ENCODE data around the gene MPPED1. TPM values are rescaled to one million over a fixed set of nuclear protein-coding genes. Genes with fewer than 3 reads are reported as not detected.

MPPED1 gene
- polyA plus RNA-seq, 1 of the 3 experiments (the other 2 are of a cell fraction), result 0.03 TPM

DNA sequence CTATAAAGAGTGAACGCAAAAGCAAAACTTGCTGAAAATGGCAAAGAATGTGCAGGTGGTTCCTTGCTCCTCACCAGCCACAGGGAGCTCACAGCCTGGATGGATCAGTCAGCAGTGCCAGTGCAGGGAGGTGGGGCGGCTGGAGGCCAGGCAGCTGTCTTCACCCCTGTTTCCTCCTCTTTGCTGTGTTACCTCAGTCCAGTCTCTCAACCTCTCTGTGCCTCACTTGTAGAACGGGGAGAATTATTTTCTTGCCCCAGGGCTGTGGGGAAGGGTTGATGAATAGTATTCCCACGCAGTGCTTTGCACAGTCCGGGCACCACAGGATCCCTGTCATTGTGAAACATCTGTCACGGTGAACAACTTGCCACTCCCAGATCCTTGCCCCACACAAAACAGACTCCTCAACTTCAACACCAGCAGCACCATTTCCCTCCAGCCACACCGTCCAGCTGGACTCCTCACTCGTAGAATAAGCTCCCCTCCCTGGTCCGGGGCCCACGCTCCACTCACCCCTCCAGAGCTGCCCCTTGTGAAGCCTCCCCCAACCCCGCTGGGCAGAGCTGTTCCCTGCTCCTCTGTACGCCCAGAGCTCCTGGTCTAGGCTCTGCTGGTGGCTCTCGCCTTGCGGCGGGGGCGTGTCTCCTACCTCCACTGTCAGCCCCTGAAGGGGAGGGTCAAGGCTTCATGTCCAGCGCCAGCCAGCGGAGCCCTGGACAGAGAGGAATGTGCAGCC, 27.7 kb downstream of the MPPED1 start (continued):
- TF ChIP-seq, protein P1, sequence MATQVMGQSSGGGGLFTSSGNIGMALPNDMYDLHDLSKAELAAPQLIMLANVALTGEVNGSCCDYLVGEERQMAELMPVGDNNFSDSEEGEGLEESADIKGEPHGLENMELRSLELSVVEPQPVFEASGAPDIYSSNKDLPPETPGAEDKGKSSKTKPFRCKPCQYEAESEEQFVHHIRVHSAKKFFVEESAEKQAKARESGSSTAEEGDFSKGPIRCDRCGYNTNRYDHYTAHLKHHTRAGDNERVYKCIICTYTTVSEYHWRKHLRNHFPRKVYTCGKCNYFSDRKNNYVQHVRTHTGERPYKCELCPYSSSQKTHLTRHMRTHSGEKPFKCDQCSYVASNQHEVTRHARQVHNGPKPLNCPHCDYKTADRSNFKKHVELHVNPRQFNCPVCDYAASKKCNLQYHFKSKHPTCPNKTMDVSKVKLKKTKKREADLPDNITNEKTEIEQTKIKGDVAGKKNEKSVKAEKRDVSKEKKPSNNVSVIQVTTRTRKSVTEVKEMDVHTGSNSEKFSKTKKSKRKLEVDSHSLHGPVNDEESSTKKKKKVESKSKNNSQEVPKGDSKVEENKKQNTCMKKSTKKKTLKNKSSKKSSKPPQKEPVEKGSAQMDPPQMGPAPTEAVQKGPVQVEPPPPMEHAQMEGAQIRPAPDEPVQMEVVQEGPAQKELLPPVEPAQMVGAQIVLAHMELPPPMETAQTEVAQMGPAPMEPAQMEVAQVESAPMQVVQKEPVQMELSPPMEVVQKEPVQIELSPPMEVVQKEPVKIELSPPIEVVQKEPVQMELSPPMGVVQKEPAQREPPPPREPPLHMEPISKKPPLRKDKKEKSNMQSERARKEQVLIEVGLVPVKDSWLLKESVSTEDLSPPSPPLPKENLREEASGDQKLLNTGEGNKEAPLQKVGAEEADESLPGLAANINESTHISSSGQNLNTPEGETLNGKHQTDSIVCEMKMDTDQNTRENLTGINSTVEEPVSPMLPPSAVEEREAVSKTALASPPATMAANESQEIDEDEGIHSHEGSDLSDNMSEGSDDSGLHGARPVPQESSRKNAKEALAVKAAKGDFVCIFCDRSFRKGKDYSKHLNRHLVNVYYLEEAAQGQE (IDR thresholded peaks at IDR 0.05; ENCODE audit: low read depth, low read length), result no peak

DNA sequence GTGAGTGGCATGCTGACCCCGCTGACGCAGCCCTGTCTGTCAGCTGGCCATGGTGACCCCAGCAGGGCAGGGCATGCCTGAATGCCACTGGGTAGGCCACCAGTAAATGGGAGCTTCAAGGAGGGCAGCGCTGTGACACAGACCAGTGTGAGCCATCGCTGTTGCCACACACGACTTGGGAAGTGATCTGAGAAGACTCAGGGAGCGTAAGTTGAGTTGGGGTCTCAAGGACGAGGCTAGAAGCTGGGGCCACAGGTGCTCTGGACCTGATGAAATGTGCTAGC, 28.2 kb downstream of the MPPED1 start:
- no peak for DNase-seq
- WGBS (ENCODE audit: low lambda C conversion rate), result 60% methylated on average over 1 of the region's 7 CpGs
- no peaks in the 10 kb centered on the region for H3F3A ChIP-seq (replicated peaks; ENCODE audit: insufficient read depth)
- H3K36me3 ChIP-seq (replicated peaks in 1 of 2; ENCODE audit: control insufficient read depth in 1 of 2, insufficient read depth in 2 of 2, low read length in 1 of 2), result no peaks in the 10 kb centered on the region
- H3K79me2 ChIP-seq (ENCODE audit: insufficient read depth), result no peaks in the 10 kb centered on the region
- CTCF ChIA-PET, result interaction anchor here (0.7 kb wide), 1 partner anchor 11 kb away, joined by 3 read pairs; no protein-coding TSS in a partner anchor
- H3K9me2 ChIP-seq, result no peaks in the 10 kb centered on the region
- H3K4me3 ChIP-seq (ENCODE audit: low read depth in 2 of 2, low read length in 1 of 2), result no peak overlapping the region
- H2AFZ ChIP-seq (ENCODE audit: low read depth), result no peak overlapping the region
- H3K4me1 ChIP-seq (ENCODE audit: control insufficient read depth in 1 of 2, insufficient read depth in 2 of 2, low read depth in 1 of 2, low read length in 1 of 2), result no peaks in the 10 kb centered on the region; a peak in 1 of 4 replicates
- no peaks in the 10 kb centered on the region for H4K20me1 ChIP-seq (ENCODE audit: insufficient read depth)
- no peak overlapping the region for H3K27ac ChIP-seq (ENCODE audit: low read depth in 2 of 2, low read length in 1 of 2)
- no peaks in the 10 kb centered on the region for H3K27me3 ChIP-seq (ENCODE audit: insufficient read depth)
- H3K9me3 ChIP-seq, result no peaks in the 10 kb centered on the region
- no peak overlapping the region for H3K4me2 ChIP-seq
- POLR2A ChIA-PET, result no interaction called here
- no peak for TF ChIP-seq JUND (IDR thresholded peaks at IDR 0.05)
- no peak for TF ChIP-seq NRF1 (IDR thresholded peaks at IDR 0.05; ENCODE audit: low read depth, low read length)
- TF ChIP-seq MXI1 (IDR thresholded peaks at IDR 0.05; ENCODE audit: low read depth, low read length), result no peak
- H3K9ac ChIP-seq, result no peak overlapping the region

DNA sequence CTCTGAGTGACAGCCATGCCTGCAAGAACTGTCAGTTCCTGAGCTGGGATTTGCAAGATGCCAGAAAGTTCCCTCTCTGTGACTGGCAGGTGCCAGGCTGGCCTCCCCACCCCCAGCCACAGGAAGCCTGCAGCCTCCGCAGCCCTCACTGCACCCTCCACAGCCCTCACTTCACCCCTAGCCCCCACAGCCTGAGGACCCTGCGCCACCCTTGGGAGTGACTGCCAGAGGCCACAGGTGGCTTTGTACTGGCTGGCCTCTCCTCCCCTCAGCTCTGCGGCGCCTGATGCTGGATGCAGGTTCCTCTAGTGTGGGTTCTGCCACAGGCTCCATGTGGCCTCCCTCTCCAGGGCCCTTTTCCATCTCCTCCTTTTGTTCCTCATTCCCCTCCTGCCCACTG, 28.7 kb downstream of the MPPED1 start:
- ChIA-PET CTCF (no interaction called here), POLR2A (no interaction called here)
- Histone ChIP-seq H3K27ac (ENCODE audit: low read depth in 2 of 2, low read length in 1 of 2) (no peak overlapping the region), H2AFZ (ENCODE audit: low read depth) (no peak overlapping the region), H3K27me3 (ENCODE audit: insufficient read depth) (no peaks in the 10 kb centered on the region), H3K4me3 (ENCODE audit: low read depth in 2 of 2, low read length in 1 of 2) (no peak overlapping the region), H4K20me1 (ENCODE audit: insufficient read depth) (no peaks in the 10 kb centered on the region), H3K9ac (no peak overlapping the region), H3K4me2 (no peak overlapping the region), H3K36me3 (replicated peaks in 1 of 2; ENCODE audit: control insufficient read depth in 1 of 2, insufficient read depth in 2 of 2, low read length in 1 of 2) (no peaks in the 10 kb centered on the region), H3K9me3 (no peaks in the 10 kb centered on the region), H3K9me2 (no peaks in the 10 kb centered on the region), H3F3A (replicated peaks; ENCODE audit: insufficient read depth) (no peaks in the 10 kb centered on the region), H3K79me2 (ENCODE audit: insufficient read depth) (no peaks in the 10 kb centered on the region), H3K4me1 (ENCODE audit: control insufficient read depth in 1 of 2, insufficient read depth in 2 of 2, low read depth in 1 of 2, low read length in 1 of 2) (no peaks in the 10 kb centered on the region; a peak in 1 of 4 replicates)
- DNase-seq, result no peak
- WGBS (ENCODE audit: low lambda C conversion rate), result no CpG with 5 or more reads among the region's 4 CpGs
- TF ChIP-seq, protein P2, sequence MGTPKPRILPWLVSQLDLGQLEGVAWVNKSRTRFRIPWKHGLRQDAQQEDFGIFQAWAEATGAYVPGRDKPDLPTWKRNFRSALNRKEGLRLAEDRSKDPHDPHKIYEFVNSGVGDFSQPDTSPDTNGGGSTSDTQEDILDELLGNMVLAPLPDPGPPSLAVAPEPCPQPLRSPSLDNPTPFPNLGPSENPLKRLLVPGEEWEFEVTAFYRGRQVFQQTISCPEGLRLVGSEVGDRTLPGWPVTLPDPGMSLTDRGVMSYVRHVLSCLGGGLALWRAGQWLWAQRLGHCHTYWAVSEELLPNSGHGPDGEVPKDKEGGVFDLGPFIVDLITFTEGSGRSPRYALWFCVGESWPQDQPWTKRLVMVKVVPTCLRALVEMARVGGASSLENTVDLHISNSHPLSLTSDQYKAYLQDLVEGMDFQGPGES (IDR thresholded peaks at IDR 0.05; ENCODE audit: low read depth, low read length), result no peak
- TF ChIP-seq SIN3A (IDR thresholded peaks at IDR 0.05; ENCODE audit: borderline replicate concordance, low read depth, low read length), result no peak
- TF ChIP-seq RAD21 (IDR thresholded peaks at IDR 0.05; ENCODE audit: low read length), result no peak
- no peak for TF ChIP-seq JUND (IDR thresholded peaks at IDR 0.05)
- TF ChIP-seq FOSL2 (IDR thresholded peaks at IDR 0.05; ENCODE audit: borderline replicate concordance, low read depth), result no peak
- TF ChIP-seq, protein P1 (IDR thresholded peaks at IDR 0.05; ENCODE audit: low read depth, low read length), result no peak
- no peak for TF ChIP-seq RXRA (IDR thresholded peaks at IDR 0.05; ENCODE audit: borderline replicate concordance, low read depth)
